Left forelimb (tissue), 1 donor: ENCODE measurements around the gene DNASE2B.

Source experiments
- DNase-seq: peaks from one replicate; pipeline ENCODE4 v3.0.0-alpha.2; 2018; ENCODE audit warnings: low spot score

DNASE2B gene

DNA sequence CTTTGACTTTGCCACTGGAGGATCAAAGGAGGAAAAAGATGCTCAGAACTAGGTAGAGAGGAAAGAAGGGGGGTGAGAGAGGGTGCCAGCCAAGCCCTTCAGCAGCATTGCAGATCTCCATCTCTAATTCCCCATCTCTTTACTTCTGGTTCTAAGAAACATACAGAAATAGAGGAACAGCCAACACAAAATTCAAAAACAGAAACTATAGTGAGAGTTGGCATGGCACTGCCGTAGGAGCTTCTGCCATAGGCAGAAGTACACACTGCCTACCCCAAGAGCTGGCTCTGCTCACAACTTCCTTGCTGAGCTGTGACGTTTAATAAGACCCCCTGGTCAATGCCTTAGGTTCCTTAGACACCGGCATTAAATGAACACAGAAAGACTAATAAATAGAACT is 54.2 kb downstream of the DNASE2B start:
- no peak for DNase-seq

DNA sequence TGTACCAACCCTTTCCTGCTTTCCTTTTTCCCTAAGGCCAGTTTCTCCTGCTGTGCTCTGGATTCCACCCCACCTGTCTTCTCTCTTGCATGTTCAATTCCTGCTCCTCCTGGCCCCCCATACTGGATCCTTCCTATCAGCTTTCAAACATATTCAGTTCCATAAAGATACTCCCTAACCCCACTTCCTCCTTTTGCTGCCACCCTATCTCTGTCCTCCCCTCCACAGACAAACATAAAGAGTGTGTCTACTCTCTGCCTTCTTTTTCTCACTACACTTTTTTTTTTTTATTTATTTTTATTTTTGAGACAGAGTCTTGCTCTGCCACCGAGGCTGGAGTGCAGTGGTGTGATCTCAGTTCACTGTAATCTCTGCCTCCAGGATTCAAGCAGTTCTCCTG is 63.8 kb downstream of the DNASE2B start:
- no peak for DNase-seq
